NCI-H510A treated with DMSO at 0.1 percent for 48 hours (cell line): Measurements from ENCODE around the gene SLC25A46.
"Not testable (repeated sequence)": the region's sequence is repeated elsewhere in the genome, so short reads cannot be mapped to it uniquely, and the experiment has no call there.

Source experiments
- DNase-seq: peaks from one replicate; lab custom pipeline; 2025; lab: John Stamatoyannopoulos, UW

Gene SLC25A46

GRCh38 chr5:110738812-110739651 is at the start of gene SLC25A46:
Gene SLC25A46, plus strand, starts transcription at chr5:110739007. Its CDS starts 113 bp downstream, at chr5:110739120.
- DNase-seq = peak; percentile 56

DNA sequence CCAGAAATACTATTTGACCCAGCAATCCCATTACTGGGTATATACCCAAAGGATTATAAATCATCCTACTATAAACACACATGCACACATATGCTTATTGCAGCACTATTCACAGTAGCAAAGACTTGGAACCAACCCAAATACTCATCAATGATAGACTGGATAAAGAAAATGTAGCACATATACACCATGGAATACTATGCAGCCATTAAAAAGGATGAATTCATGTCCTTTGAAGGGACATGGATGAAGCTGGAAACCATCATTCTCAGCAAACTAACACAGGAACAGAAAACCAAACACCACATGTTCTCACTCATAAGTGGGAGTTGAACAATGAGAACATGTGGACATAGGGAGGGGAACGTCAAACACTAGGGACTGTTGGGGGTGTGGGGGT is 48.2 kb upstream of the SLC25A46 start:
- not testable (repeated sequence) for DNase-seq

GRCh38 chr5:110692669-110693068 is 46.1 kb upstream of the SLC25A46 start:
- DNase-seq = not testable (repeated sequence)

DNA sequence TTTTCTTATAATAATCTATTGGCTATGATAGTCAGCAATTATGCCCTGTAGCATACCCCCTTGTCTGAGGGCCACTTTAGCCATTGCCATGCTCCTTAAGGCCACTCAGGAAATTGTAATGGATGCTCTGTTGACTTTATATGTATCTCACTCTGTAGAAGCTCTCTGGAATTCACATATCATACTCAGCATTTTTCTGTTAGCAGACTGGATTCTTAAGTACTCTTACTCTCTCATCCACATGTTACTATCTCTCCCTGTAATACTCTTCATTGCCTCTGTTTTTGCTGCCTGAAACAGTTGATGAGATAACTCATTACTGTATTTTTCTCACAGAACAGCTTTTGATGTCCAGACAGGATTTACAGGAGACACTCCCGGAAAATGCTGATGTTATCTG is 36.5 kb upstream of the SLC25A46 start:
- no peak for DNase-seq

GRCh38 chr5:110702704-110703103 is 36.1 kb upstream of the SLC25A46 start:
- DNase-seq = no peak

GRCh38 chr5:110703481-110703880 is 35.3 kb upstream of the SLC25A46 start:
- no peak for DNase-seq

- DNase-seq = no peak
These were observed 33.5 kb upstream of the SLC25A46 start for GRCh38 chr5:110705349-110705748.

DNA sequence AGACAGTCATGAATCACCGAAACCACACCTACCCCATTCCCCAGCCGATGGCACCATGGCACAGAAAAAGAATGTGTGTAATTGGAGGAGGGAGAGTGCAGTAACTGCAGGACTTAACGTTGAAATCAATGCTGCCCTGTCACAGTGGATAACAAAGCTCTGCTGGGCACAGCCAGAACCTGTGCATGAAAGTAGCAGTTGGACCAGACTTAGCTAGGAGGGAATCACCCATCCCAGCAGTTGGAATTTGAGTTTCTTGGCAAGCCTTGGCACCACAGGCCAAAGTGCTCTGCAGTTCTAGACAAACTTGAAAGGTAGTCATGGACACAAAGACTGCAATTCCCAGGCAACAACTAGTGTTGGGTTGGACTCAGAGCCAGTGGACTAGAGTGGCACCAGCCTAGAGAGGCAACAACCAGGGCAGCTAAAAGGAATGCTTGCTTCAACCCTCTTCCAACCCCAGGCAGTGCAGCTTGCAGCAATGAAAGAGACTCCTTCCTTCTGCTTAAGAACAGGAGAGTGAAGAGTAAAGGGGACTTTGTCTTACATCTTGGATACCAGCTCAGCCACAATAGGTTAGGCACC is 31.5 kb upstream of the SLC25A46 start:
- DNase-seq = no peak

GRCh38 chr5:110716247-110717245 is 22.3 kb upstream of the SLC25A46 start:
- no peak for DNase-seq

DNA sequence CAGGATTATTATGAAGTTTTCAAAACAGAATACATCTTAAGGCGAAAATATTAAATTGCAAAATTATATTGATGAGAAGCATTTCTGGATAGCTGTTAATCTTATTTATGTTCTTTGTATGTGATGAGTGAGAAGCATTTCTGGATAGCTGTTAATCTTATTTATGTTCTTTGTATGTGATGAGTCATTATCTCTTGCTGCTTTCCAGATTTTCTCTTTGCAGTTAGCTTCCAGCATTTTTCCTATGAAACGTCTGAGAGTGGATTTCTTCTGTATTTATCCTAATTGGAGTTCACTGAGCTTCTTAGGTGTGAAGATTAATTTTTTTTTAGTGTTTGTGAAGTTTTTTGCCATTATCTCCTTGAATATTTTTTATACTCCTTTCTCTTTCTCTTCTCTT is 20.5 kb upstream of the SLC25A46 start:
- DNase-seq = no peak

- peak; percentile 59 for DNase-seq
These were observed 12.4 kb upstream of the SLC25A46 start, which contains the start of gene TMEM232 for GRCh38 chr5:110726249-110727024. Gene TMEM232, minus strand, starts transcription at chr5:110726671. Its CDS starts 59,319 bp downstream, at chr5:110667352.

DNA sequence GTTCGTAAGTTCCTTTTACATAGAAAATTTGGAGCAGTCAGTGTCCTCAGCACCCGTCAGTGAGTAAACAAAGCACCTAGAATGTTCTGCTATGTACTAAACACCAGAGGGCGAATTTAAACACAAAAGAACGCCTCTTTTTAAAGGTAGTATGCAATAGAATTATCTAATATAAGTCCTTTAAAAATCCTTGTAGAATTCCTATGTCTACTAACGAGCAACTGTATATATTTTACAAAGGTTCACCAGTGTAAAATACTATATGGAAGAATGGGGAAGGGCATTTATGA is 11.8 kb upstream of the SLC25A46 start:
- DNase-seq = peak; percentile 27

GRCh38 chr5:110731499-110731898 is 7.3 kb upstream of the SLC25A46 start:
- DNase-seq = not testable (repeated sequence)

GRCh38 chr5:110734101-110734500 is 4.7 kb upstream of the SLC25A46 start:
- DNase-seq = no peak

DNA sequence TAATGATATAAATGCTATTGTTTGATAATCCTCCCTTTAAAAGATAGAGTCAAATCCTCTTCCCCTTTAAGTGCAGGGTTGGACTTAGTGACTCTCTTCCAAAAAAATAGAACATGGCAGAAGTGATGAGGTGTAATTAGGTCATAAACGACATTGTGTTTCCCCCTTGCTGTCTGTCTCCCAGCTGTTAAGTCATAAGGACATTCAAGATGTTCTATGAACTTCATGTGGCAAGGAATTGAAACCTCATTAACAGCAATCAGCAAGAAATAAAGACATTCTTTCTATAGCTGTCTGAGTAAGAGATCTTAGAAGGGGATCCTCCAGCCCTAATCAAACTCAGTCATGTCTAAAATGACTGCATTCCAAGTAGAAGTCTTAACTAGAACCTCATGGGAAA is 3.3 kb upstream of the SLC25A46 start:
- DNase-seq = no peak

DNA sequence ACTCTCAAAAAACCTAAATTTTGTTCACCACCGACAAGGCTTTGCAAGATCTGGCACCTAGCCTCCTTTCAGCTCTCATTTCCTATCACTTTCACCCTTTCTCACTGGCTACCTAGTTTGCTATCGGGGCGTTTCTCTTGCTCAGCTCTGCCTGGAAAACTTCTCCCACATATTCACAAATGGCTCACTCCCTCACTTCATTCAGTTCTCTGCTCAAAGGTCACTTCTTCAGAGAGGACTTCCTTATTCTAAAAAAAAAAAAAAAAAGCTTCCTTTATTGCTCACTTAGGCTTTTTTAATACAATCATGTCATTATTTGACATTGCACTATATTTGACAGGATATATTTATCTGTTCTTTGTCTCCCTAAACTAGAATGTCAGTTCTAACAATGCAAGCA is 2.1 kb upstream of the SLC25A46 start:
- DNase-seq = no peak

GRCh38 chr5:110738503-110738811 is 350 bp upstream of the SLC25A46 start:
- no peak for DNase-seq

- DNase-seq = no peak
These were observed 13.3 kb downstream of the SLC25A46 start for GRCh38 chr5:110751902-110752762.

DNA sequence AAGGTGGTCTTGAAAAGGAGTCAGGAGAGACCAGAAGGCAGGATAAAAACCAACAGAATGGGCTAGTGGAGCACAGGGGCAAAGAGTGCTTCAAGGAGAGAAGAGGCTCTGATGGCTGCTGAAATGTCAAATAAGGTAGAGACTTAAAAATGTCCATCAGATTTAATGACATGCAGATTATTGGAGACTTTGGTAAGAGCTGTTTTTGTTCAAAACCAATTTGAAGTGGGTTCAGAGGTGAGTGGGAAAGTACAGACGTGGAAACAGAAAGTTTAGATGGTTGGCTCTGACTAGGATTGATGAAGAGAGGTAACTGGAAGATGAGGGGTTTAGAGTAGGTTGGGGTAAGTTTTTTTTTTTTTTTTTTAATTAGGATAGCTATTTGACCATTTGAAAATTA is 14.1 kb downstream of the SLC25A46 start:
- no peak for DNase-seq

DNA sequence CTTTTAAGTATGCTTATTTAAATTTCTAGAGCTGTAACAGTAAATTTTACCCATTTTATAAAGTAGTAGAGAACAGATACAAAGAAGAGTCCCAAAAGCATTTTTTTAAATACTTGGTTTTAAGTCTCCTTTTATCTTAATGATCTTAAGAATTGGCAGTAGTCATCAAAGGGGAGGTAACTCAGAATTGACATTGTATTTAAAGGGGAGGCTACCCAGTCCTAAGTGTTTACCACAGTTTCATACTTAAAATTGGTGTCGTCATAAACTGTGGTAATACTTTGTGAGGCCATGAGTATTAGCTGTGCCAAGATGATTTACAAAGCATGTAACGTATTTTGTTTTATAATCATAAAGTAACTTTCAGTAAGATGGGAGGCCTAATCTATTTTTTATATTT is 14.8 kb downstream of the SLC25A46 start:
- no peak for DNase-seq

DNA sequence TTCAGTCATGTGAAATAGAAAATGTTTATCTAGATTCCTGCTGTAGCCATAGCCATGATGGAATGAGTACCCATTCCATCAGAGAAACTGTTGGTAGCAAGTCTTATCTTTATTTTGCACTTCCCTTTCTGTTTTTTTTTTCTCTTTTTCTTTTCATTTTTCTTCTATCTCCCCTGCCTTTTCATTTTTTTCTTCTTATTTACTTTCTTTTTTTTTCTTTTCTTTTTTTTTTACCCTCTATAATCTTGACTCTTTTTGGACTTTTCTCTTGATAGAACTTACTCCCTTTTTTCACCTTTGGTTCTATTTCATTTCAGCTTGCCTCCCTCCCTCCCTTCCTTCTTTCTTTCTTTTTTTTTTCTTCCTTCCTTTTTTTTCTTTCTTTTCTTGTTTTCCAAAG is 15.4 kb downstream of the SLC25A46 start:
- DNase-seq = no peak
